ENCODE data around the gene RNF103. TPM values are rescaled to one million over a fixed set of nuclear protein-coding genes. Genes with fewer than 3 reads are reported as not detected.

Gene RNF103
- total and polyA plus RNA-seq, 2 of the 8 experiments (the other 6 are each of a cell fraction or from before 2014, with no cell fraction given): 3.3 to 7.4 TPM

DNA sequence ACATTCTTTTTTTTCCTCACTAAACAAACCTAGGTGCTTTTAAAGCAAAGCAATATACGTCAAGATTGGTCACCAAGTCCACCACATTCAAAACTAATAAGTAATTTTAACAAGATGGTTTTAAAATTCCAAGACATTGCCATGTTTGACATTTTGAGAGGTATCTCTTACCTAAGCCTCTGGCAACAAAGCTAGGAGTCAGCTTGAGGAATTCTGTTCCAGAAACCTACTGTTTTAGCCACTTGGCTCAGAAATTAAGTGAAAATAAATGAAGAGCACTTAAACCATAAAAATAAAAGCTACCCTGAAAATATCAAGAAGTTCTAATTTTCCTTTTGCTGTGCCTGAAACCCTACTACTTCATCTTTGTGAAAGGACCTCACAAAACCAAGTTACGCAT lies 30.4 kb downstream of the RNF103 start:
- no peak overlapping the region for H3K27ac ChIP-seq (ENCODE audit: low read depth, low read length)
- H3K9ac ChIP-seq (replicated peaks in 1 of 4; ENCODE audit: extremely low read depth in 1 of 4, low read depth in 3 of 4, low read length in 3 of 4): no peak overlapping the region
- H4K5ac ChIP-seq (ENCODE audit: insufficient read length, low read depth, low read length): no peak overlapping the region
- no peak overlapping the region for H2BK5ac ChIP-seq (ENCODE audit: low read depth, low read length)
- ChIA-PET CTCF (ENCODE audit: partially characterized antibody) (no interaction called here), POLR2A (ENCODE audit: partially characterized antibody) (interaction anchor here (1.5 kb wide), 1 partner anchor 32 kb away, joined by 3 read pairs; no protein-coding TSS in a partner anchor)
- 90% methylated on average over 2 of the region's 2 CpGs; no CpG with 5 or more reads in 1 of the 2 experiments for WGBS, 2 experiments (ENCODE audit: extremely low coverage in 1 of 2, insufficient coverage in 1 of 2, insufficient read length in 1 of 2, insufficient replicate concordance in 2 of 2, low coverage in 1 of 2, low lambda C conversion rate in 2 of 2, missing lambda C conversion rate in 1 of 2)
- H3K79me1 ChIP-seq (ENCODE audit: low read depth, low read length): no peaks in the 10 kb centered on the region
- no peak overlapping the region for H3K4me2 ChIP-seq (ENCODE audit: insufficient read depth in 1 of 2, low read depth in 2 of 2, low read length in 2 of 2)
- no peak overlapping the region for H3K56ac ChIP-seq (replicated peaks; ENCODE audit: insufficient read length, low read depth, low read length)
- H3K23me2 ChIP-seq (ENCODE audit: low read depth, low read length): no peaks in the 10 kb centered on the region
- H3K18ac ChIP-seq (ENCODE audit: extremely low read depth, low read length): no peak overlapping the region
- no peaks in the 10 kb centered on the region for H4K20me1 ChIP-seq (replicated peaks in 1 of 2; ENCODE audit: control insufficient read depth in 1 of 2, insufficient read depth in 2 of 2, low read length in 2 of 2)
- H2BK12ac ChIP-seq (ENCODE audit: low read depth, low read length): no peak overlapping the region
- no peaks in the 10 kb centered on the region for H3K36me3 ChIP-seq (ENCODE audit: control insufficient read depth in 2 of 4, insufficient read depth in 4 of 4, low read length in 3 of 4)
- no peak overlapping the region for H2BK15ac ChIP-seq (ENCODE audit: low read length)
- no peak overlapping the region for H4K91ac ChIP-seq (replicated peaks; ENCODE audit: insufficient read length, low read length)
- H2AK5ac ChIP-seq (ENCODE audit: low read depth, low read length): no peak overlapping the region
- H2AFZ ChIP-seq (ENCODE audit: low read length): no peak overlapping the region
- no peak for FAIRE-seq
- H3K14ac ChIP-seq (ENCODE audit: insufficient read length): no peak overlapping the region
- no peaks in the 10 kb centered on the region for H3K27me3 ChIP-seq (replicated peaks in 1 of 4; ENCODE audit: control insufficient read depth in 3 of 4, extremely low read depth in 1 of 4, insufficient read depth in 3 of 4, low read length in 3 of 4)
- no peak overlapping the region for H4K8ac ChIP-seq (ENCODE audit: extremely low read depth, insufficient read depth, low read length)
- no peak overlapping the region for H2BK120ac ChIP-seq (replicated peaks; ENCODE audit: low read depth, low read length)
- H3K4me3 ChIP-seq (ENCODE audit: extremely low read depth in 1 of 4, insufficient read depth in 2 of 4, low read depth in 3 of 4, low read length in 4 of 4): no peak overlapping the region
- no peak for TF ChIP-seq RFX5 (IDR thresholded peaks at IDR 0.05; ENCODE audit: borderline replicate concordance, low read depth, low read length)
- TF ChIP-seq, protein P1, sequence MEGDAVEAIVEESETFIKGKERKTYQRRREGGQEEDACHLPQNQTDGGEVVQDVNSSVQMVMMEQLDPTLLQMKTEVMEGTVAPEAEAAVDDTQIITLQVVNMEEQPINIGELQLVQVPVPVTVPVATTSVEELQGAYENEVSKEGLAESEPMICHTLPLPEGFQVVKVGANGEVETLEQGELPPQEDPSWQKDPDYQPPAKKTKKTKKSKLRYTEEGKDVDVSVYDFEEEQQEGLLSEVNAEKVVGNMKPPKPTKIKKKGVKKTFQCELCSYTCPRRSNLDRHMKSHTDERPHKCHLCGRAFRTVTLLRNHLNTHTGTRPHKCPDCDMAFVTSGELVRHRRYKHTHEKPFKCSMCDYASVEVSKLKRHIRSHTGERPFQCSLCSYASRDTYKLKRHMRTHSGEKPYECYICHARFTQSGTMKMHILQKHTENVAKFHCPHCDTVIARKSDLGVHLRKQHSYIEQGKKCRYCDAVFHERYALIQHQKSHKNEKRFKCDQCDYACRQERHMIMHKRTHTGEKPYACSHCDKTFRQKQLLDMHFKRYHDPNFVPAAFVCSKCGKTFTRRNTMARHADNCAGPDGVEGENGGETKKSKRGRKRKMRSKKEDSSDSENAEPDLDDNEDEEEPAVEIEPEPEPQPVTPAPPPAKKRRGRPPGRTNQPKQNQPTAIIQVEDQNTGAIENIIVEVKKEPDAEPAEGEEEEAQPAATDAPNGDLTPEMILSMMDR (IDR thresholded peaks at IDR 0.05; ENCODE audit: control extremely low read depth in 1 of 3, insufficient read depth in 1 of 3, low read depth in 1 of 3, low read length in 3 of 3): no peak
- TF ChIP-seq, protein P2, sequence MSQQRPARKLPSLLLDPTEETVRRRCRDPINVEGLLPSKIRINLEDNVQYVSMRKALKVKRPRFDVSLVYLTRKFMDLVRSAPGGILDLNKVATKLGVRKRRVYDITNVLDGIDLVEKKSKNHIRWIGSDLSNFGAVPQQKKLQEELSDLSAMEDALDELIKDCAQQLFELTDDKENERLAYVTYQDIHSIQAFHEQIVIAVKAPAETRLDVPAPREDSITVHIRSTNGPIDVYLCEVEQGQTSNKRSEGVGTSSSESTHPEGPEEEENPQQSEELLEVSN (IDR thresholded peaks at IDR 0.05): no peak
- DNase-seq (ENCODE audit: low read depth in 1 of 2, low spot score in 2 of 2): no peak
- no peaks in the 10 kb centered on the region for H3K4me1 ChIP-seq (replicated peaks in 1 of 4; ENCODE audit: control insufficient read depth in 3 of 4, insufficient read depth in 4 of 4, low read length in 3 of 4)
- H3K79me2 ChIP-seq (ENCODE audit: control insufficient read depth in 1 of 2, insufficient read depth in 2 of 2, low read length in 2 of 2): no peaks in the 10 kb centered on the region
- H3K9me3 ChIP-seq (ENCODE audit: insufficient read depth in 2 of 2, low read depth in 1 of 2, low read length in 1 of 2): no peaks in the 10 kb centered on the region
- H3K23ac ChIP-seq (ENCODE audit: insufficient read length): no peak overlapping the region
- H3K4ac ChIP-seq (replicated peaks; ENCODE audit: insufficient read length, low read depth, low read length): no peak overlapping the region
- no peak overlapping the region for H2BK20ac ChIP-seq (ENCODE audit: low read length)

Measured in H1 (cell line).